Measurements from ENCODE around the gene COL11A2. TPM values are rescaled to one million over a fixed set of nuclear protein-coding genes. Genes with fewer than 3 reads are reported as not detected.

COL11A2 gene
- total RNA-seq, 1 donor from 2014 or later: 0.11 TPM

DNA sequence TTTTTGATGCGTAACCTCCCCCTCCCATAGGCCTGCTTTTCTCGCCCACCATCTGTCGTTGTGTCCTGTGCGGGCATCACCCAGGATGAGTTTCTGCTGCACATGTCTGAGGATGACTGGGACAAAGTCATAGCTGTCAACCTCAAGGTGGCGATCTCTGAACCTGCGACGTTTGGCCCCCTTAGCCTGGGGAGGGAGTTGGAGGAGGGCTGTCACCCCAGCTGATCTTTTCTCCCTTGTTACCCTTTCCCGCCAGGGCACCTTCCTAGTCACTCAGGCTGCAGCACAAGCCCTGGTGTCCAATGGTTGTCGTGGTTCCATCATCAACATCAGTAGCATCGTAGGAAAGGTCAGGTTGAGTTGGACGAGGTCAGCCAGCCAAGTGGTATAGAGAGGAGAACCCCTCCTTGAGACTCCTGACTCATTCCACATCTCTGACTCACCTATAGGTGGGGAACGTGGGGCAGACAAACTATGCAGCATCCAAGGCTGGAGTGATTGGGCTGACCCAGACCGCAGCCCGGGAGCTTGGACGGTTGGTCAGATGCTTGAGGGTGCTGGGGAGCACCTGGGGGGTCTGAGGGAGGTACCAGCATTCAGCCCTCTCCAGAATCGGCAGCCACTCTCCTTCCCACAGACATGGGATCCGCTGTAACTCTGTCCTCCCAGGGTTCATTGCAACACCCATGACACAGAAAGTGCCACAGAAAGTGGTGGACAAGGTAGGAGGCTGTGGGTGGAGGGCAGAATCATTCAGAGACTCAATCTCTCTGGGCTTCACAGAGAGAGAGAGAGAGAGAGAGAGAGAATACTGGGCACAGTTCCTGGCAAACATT, 13.1 kb upstream of the COL11A2 start:
- H3K4me3 ChIP-seq: peak overlapping the region; percentile 49 to 59
- peak in 1 of 2 donors; percentile 55 for DNase-seq (ENCODE audit: low spot score in 2 of 2)
- H3K36me3 ChIP-seq: peaks cover 18 to 31% of the 10 kb centered on the region in 2 donors
- H3K4me1 ChIP-seq: peaks cover 6 to 37% of the 10 kb centered on the region in 2 donors
- no peaks in the 10 kb centered on the region for H3K27me3 ChIP-seq
- H3K27ac ChIP-seq: no peak overlapping the region
- intact Hi-C loops (cut with DNase I): loop anchor here (5.0 kb wide), 2 partner anchors 187 to 207 kb away; partner anchors contain the start of genes KIFC1 and PHF1
- no peaks in the 10 kb centered on the region for H3K9me3 ChIP-seq
- TF ChIP-seq, protein P1, sequence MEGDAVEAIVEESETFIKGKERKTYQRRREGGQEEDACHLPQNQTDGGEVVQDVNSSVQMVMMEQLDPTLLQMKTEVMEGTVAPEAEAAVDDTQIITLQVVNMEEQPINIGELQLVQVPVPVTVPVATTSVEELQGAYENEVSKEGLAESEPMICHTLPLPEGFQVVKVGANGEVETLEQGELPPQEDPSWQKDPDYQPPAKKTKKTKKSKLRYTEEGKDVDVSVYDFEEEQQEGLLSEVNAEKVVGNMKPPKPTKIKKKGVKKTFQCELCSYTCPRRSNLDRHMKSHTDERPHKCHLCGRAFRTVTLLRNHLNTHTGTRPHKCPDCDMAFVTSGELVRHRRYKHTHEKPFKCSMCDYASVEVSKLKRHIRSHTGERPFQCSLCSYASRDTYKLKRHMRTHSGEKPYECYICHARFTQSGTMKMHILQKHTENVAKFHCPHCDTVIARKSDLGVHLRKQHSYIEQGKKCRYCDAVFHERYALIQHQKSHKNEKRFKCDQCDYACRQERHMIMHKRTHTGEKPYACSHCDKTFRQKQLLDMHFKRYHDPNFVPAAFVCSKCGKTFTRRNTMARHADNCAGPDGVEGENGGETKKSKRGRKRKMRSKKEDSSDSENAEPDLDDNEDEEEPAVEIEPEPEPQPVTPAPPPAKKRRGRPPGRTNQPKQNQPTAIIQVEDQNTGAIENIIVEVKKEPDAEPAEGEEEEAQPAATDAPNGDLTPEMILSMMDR (IDR thresholded peaks at IDR 0.05): no peak

DNA sequence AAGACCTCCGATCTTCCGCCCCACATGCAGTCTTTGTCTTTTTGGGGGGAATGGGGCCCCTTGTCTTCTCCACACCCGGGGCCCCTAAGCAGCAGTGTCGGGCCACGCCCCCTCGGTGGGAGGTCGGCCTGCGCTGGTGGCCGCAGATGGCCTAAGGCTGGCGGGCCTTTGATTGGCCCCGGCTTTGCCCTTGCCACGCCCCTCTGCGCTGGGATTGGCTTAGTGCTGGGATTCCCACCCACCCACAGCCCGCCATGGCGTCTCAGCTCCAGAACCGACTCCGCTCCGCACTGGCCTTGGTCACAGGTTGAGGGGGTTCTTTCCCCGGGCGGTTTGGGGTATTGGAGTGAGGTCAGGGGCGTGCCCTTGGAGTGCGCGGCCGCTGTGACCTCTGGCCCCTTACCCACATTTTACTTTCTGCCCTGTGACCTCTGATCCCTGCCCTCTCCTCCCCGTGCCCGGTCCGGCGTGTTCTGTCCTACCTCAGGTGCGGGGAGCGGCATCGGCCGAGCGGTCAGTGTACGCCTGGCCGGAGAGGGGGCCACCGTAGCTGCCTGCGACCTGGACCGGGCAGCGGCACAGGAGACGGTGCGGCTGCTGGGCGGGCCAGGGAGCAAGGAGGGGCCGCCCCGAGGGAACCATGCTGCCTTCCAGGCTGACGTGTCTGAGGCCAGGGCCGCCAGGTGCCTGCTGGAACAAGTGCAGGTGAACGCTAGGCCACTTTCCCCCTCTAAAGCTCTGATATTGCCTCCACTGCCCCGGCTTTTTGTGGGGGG, 12.3 kb upstream of the COL11A2 start, which contains the start of gene HSD17B8:
TSS of gene HSD17B8 (plus strand) at position 241 of the 776 bp plus-strand sequence. CDS start at position 255, 14 bp downstream.
- TF ChIP-seq, protein P1 (IDR thresholded peaks at IDR 0.05): no peak
- intact Hi-C loops (cut with DNase I): loop anchor here (5.0 kb wide), 4 partner anchors 113 to 232 kb away; partner anchors contain the start of genes KIFC1, PHF1 and ZBTB22
- H3K4me1 ChIP-seq: peaks cover 6 to 37% of the 10 kb centered on the region in 2 donors
- H3K4me3 ChIP-seq: peak within 1 kb of the TSS; percentile 49 to 59
- no peak within 1 kb of the TSS for H3K27ac ChIP-seq
- H3K27me3 ChIP-seq: no peaks in the 10 kb centered on the region
- peaks cover 18 to 22% of the 10 kb centered on the region in 2 donors for H3K36me3 ChIP-seq
- no peaks in the 10 kb centered on the region for H3K9me3 ChIP-seq
- peak; percentile 76 to 97 for DNase-seq (ENCODE audit: low spot score in 2 of 2)

GRCh38 chr6:33204165-33204414, 11.8 kb upstream of the COL11A2 start:
- DNase-seq (ENCODE audit: low spot score in 2 of 2): no peak
- no peaks in the 10 kb centered on the region for H3K27me3 ChIP-seq
- no peaks in the 10 kb centered on the region for H3K9me3 ChIP-seq
- peaks cover 18 to 21% of the 10 kb centered on the region in 2 donors for H3K36me3 ChIP-seq
- TF ChIP-seq, protein P1 (IDR thresholded peaks at IDR 0.05): no peak
- no peak overlapping the region for H3K27ac ChIP-seq
- H3K4me3 ChIP-seq: peak overlapping the region; percentile 49 to 59
- intact Hi-C loops (cut with DNase I): loop anchor here (5.0 kb wide), 2 partner anchors 113 to 232 kb away; partner anchors contain the start of gene ZBTB22
- H3K4me1 ChIP-seq: peaks cover 9 to 39% of the 10 kb centered on the region in 2 donors

DNA sequence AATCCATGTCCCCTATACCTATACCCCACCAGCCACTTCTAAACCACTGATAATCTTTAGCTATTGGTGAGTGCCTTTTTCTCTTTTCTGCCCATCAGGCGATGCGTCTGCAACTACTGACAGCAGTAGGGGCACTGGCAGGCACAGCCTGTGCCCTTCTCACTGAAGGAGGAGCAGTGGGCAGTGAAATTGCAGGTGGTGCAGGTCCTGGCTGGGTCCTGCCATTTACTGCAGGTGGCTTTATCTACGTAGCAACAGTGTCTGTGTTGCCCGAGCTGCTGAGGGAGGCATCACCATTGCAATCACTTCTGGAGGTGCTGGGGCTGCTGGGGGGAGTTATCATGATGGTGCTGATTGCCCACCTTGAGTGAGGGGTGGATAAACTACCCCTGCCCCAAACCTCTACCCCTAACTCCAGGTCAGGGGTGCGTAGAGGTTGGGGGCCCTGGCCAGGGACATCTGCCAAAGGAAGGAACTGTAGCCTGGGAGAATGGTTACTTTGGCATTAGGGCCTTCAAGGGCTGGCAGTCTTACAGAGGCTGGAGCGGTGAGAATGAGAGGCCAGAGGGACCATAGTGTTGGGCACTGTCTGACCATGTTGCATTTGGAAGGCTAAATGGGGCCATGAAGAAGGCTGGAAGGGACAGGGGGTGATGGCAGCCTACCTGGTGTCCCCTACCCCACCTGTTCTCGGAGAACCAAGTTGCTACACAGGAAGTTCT, 11.3 kb upstream of the COL11A2 start:
- Histone ChIP-seq H3K4me1 (peaks cover 11 to 39% of the 10 kb centered on the region in 2 donors), H3K4me3 (peak overlapping the region in 1 of 2 donors; percentile 59), H3K27me3 (no peaks in the 10 kb centered on the region), H3K36me3 (peaks cover 18 to 21% of the 10 kb centered on the region in 2 donors), H3K27ac (no peak overlapping the region), H3K9me3 (no peaks in the 10 kb centered on the region)
- TF ChIP-seq, protein P1 (IDR thresholded peaks at IDR 0.05): no peak
- intact Hi-C loops (cut with DNase I): loop anchor here (5.0 kb wide), 2 partner anchors 114 to 231 kb away; partner anchors contain the start of gene ZBTB22
- DNase-seq (ENCODE audit: low spot score in 2 of 2): peak in 1 of 2 donors; percentile 50

DNA sequence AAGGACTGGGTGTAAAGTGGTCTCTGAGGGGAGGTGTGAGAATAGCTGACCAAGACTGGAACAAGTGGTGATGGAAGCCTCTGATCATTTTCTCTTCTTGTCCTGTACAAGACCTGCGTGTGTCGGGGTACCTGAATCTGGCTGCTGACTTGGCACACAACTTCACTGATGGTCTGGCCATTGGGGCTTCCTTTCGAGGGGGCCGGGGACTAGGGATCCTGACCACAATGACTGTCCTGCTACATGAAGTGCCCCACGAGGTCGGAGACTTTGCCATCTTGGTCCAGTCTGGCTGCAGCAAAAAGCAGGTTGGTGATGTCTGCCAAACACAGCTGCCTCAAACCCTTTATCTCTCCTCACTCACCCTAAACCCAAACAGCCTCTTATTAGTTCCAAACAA, 10.5 kb upstream of the COL11A2 start:
- TF ChIP-seq, protein P1 (IDR thresholded peaks at IDR 0.05): no peak
- Histone ChIP-seq H3K36me3 (peaks cover 18 to 21% of the 10 kb centered on the region in 2 donors), H3K27me3 (no peaks in the 10 kb centered on the region), H3K9me3 (no peaks in the 10 kb centered on the region), H3K4me3 (peak overlapping the region in 1 of 2 donors; percentile 91), H3K4me1 (peaks cover 16 to 42% of the 10 kb centered on the region in 2 donors), H3K27ac (no peak overlapping the region)
- peak in 1 of 2 donors; percentile 56 for DNase-seq (ENCODE audit: low spot score in 2 of 2)
- intact Hi-C loops (cut with DNase I): loop anchor here (5.0 kb wide), 2 partner anchors 115 to 230 kb away; partner anchors contain the start of gene ZBTB22

Data from ascending aorta (tissue), 2 donors.